Activated CD4-positive, alpha-beta T cell treated with anti-CD3 and anti-CD28 coated beads, Interleukin-2, amount 50 U/mL, for 1 hour (primary cell): ENCODE results near the gene GARIN5A.

Experiments
- DNase-seq: peaks from one replicate; pipeline ENCODE4 v3.0.0-alpha.2; 2020

The GARIN5A gene

DNA sequence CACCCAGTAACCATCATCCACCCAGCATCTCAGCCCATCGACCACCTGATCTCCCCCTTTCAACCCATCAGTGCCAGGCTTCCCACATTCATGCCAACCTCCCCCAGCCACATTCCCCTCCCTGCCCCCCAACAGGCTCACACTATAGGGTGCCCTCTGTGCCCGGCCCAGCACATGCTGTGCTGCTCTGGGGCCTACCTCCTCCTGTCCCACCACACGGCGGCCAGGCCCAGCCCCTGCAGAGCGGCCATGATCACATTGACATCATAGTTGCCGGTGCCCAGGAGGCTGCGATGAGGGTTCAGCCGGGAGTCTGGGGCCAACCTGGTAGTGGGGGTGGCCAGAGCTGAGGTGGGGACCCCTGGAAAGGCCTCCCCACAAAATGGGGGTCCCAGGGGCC is 30.7 kb upstream of the GARIN5A start:
- DNase-seq: no peak

DNA sequence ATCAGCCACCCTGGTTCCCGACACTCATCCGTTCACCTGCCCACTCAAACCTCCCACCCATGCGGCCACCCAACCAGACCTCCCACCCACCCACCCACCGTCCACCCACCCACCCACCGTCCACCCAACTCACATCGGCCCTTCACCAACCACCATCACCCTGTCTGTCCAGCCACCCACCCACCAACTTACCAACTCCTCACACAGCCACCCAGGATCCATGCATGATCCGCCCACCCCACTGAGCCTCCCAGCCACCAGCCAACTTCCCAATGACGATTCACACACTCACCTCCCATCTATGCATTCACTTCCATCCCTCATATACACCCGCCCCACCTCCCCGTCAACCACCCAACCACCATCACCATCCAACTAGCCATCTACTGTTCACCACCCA is 30.1 kb upstream of the GARIN5A start:
- DNase-seq: no peak

DNA sequence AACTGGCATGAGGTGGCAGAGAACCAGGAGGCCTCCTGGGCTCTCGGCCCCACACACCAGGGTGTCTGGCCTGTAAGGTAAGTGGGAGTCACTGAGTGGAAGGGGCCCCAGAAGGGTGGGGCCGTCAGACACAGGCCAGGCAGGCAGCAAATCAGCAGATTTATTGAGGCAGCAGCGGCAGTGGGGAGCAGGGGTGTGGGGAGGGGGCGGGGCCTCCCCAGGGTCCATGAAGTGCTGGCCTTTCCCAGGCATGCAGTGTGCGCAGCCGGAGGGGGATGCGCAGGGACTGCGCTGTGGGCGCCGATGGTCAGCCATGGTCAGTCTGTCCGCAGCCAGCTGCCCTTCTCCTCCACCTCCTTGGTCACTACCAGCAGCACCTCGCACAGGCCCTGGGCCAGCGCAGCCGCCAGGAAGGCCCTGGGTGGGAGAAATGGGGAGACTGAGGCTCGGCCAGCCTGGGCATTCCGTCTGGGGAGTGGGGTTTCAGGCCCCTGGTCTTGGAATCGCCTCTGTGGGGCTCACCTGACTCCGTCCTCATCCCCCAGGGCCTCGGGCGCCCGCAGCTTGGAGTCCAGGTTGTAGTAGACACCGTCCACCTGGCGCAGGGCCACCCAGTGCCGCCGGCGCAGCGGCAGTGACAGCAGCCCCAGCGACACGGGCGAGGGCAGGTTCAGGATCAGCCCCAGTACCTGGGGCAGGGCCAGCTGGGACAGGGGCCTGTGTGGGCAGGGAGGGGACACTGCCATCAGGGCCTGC is 29.4 kb upstream of the GARIN5A start:
- no peak for DNase-seq

DNA sequence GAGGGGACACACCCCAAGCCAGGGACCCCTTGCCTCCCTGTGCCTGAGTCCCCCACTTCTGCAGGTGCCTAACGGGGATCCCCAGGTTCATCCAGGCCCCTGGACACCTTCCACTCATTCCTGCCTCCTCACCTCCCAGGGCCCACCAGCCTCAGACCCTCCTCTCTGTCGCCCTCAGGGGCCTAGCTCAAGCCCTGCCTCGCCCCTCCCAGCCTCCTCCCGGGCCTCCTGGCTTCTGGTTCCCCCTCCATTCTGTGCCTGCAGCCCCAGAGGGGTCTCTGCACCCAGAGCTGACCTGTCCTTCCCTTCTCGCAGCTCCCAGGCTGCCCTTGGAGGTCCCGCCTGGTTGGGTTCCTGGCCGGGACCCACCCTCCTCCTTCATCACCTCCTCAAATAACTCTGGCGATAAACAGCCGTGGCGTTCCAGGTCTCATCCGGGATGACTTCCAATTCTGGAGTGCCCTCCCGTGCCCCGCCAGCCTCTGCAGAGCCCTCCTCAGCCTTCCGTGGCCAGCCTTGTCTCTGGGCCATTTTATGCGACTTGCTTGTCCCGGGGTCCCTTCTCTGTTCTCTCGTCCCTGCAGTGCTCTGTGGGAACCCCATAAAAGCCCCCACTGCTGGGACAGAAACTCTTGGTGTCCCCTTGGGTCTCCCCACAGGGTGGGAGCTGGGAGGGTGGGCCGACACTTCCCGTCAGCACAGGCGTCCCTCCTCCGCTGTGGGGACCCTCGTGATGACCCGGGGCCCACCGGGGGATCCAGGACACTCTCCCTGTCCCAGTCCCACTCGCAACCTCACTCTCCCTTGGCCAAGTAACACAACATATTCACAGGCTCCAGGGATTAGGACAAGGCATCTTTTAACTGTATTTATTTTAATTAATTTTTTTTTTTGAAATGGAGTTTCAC is 25.2 kb upstream of the GARIN5A start:
- DNase-seq: no peak

- DNase-seq: no peak
Measured at GRCh38 chr19:50501186-50501567, 24.5 kb upstream of the GARIN5A start.

GRCh38 chr19:50500753-50501151 is 24.1 kb upstream of the GARIN5A start:
- DNase-seq: no peak

- DNase-seq: no peak
Measured at GRCh38 chr19:50500060-50500752, 23.6 kb upstream of the GARIN5A start.

DNA sequence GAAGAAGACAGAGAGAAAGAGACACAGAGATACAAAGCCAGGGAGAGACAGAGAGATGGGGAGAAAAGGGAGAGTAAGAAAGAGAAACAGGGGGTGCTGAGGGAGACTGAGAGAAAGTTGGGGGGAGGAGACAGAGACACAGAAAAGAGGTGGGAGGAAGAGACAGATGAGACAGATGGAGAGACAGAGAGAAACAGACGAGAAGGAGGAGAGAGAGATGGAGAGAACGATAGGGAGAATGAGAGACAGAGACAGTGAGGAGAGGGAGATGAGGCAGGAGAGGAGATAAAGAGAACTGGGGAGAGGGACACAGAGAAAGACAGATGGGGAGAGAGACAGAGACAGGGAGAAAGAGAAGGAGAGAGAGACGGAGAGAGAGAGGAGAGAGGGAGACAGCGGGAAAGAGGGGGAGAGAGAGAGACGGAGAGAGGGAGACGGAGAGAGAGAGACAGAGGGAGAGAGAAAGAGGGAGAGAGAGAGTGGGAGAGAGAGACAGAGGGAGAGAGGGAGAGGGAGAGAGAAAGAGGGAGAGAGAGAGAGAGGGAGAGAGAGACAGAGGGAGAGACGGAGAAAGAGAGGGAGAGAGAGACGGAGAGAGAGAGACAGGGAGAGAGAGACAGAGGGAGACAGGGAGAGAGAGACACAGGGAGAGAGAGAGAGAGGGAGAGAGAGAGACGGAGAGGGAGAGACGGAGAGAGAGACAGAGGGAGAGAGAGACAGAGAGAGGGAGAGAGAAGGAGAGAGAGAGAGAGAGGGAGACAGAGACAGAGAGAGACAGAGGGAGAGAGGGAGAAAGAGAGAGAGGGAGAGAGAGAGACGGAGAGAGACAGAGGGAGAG is 21.8 kb upstream of the GARIN5A start:
- DNase-seq: no peak

GRCh38 chr19:50497022-50497405 is 20.4 kb upstream of the GARIN5A start:
- DNase-seq: no peak

DNA sequence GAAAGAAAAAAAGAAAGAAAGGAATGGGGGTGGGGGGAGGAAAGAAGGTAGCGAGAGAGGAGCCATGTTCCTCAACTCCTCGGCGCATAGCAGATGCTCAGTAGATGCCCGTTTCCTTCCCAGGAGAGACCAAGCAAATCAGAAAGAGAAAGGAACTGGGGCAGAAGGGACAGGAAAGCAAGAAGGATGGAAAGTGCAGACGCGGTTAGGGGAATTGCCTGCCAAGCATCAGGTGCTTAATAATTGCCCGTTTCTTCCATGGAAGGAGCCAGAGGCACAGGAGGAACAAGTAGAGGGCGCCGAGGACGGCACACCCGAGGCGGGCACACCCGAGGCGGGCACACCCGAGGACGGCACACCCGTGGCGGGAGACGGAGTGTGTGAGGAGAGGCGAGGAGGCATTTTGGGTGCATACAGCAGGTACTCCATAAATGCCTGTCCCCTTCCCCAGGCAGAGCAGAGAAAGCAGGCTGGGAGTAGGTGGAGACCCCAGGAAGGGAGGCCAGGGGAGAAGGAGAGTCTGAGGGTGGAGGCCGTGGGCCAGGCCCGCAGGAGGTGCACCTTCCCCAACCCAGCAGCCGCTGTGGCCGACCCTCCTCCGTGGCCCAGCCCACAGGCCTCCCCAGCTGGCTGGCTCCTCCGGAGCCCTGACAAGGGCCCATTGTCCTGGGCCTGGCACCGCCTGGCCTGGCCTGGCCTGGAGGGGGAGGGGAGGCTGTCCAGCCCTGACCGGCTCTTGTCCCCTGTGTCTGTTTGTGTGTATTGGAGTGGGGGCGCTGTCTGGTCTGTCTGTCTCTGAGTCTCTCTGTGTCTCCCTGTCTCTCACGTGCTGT is 19.8 kb upstream of the GARIN5A start:
- no peak for DNase-seq

- no peak for DNase-seq
Measured at GRCh38 chr19:50495020-50495531, 18.4 kb upstream of the GARIN5A start.

DNA sequence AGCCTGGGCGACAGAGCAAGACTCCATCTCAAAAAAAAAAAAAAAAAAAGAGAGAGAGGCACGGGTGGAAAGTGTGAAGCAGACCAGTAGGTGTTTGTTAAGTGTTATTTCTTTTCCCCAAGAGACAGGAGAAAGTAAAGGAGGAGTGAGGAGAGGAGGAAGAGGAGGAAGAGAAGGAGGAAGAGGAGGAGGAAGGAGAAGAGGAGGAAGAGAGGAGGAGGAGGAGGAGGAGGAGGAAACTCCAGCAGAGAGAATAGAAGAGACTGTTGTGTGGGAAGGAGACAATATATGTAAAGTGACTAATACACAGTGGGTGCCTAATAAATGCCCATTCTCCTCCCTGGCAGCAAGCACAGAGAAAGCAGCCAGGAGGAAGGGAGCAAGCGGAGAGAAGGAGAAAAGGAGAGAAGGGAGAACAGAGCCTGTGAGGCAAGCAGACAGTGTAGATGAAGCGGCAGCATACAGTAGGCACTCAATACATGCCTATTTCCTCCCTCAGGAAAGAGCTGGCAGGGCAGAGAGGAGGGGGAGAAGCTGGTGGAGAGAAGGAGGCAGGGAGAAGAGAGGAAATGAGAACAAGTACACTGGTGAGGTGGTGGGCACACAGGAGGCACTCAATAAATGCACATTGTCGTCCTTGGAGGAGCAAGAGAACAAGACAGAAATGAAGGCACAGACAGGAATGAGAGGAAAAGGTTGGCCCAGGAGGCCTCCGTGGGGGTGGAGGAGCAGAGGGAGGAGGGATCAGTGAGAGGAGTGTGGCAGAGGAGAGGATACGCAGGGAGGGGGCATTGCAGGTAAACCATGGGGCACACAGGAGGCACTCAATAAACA is 17.8 kb upstream of the GARIN5A start:
- no peak for DNase-seq

DNA sequence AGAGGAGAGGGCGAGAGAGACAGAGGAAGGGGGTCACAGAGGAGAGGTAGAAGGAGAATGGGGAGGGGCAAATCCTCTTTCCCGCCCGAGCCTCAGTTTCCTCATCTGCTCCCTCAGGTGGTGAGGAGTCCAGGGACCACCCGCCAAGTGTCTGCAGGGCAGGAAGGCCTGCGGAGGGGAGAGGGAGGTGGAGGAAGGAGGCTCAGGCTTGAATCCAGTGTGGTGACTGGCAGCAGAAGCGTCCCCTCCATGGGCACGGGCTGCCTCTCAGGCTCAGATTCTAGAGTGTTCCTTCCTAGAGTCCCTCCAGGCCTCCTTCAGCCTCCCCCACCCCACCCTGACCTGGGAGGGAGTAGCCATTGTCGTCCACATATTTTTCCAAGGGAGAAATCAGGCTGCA is 16.5 kb upstream of the GARIN5A start:
- no peak for DNase-seq

- peak; percentile 25 for DNase-seq
Measured at GRCh38 chr19:50492303-50493052, 15.8 kb upstream of the GARIN5A start.

GRCh38 chr19:50490991-50491472 is 14.4 kb upstream of the GARIN5A start:
- no peak for DNase-seq

DNA sequence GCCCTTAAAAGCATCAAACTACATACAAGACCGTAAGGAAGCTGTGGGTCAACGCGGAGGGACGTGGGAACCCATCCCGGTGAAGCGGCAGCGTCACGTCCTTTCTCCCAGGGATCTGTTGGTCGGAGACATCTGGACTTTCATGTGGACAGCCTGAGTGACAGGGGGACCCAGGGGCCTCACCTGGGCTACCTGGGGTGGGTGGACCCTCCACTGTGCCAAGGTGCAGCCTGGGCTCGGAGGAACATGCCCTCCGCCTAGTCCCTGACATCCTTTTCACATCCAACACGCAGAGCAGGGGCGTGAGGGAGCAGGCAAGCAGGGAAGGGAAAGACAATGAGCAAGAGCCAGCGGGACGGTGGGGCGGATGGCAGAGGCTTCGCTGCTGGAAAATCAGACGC is 13.8 kb upstream of the GARIN5A start:
- no peak for DNase-seq

DNA sequence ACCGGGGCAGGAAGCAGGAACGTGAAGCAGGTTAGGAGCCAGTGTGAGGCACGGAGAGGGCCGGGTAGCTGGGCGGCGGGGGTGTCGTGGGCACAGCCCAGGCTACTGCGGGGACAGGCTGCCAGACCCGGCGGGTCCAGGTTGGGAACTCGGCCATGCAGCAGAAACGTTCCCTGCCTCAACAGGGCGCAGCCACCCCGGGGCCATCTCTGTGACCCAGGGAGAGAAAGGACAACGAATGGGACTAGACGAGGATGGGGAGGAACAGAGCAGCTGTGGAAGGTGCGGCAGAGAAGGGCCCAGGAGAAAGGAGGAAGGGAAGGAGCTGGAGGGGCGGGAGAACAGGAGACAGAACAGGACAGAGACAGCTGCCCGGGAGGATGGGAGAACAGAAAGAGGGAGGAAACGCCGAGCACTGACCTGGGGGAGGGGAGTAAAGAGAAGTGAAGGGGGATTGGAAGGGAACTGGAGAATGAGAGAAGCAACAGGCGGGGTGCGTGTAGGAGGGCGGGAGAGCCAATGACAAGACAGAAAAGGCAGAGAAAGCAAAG is 12.9 kb upstream of the GARIN5A start:
- no peak for DNase-seq

DNA sequence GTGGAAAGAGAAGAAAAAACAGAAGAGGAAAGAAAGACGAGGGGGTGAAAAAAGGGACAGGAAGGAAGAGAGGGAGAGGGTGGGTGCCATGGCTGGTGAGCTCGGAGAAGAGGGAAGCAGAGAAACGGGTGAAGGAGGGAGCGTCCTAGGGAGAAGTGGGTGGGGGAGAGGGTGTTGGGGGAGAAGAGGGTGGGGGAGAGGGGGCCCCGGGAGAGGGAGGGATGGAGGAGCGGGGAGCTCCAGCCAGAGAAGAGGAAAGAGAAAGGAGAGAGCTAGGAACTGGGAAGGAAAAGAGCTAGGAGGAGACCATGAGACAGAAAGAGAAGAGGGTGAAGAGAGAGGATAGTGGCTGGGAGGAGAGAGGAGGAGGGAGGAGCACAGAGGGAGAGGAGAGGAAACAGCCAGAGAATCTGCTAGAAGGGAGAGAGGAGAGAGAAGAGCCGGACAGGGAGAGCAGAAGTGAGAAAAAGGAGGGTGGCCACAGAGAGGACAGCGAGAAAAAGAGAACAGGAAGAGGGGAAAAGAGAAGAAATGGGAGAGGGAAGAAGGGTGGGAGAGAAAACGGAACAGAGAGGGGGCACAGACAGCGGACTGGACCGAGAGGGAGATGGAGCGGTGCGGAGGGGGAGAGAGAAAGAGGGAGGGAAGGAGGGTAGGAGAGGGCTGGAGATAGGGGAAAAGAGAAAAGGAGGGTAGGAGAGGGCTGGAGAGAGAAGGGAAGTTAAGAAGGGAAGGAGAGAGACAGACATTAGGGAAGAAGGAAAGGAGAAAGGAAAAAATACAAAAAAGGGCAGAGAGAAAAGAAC is 11.9 kb upstream of the GARIN5A start:
- no peak for DNase-seq
